ENCODE results near the gene F2RL2. TPM values are rescaled to one million over a fixed set of nuclear protein-coding genes. Genes with fewer than 3 reads are reported as not detected.
A peak's percentile ranks its signal among the peaks of the same experiment; 100 is the strongest.
"Not testable (repeated sequence)": the region's sequence is repeated elsewhere in the genome, so short reads cannot be mapped to it uniquely, and the experiment has no call there.

F2RL2 gene
- total RNA-seq, 1 donor from 2014 or later: 2.4 TPM

DNA sequence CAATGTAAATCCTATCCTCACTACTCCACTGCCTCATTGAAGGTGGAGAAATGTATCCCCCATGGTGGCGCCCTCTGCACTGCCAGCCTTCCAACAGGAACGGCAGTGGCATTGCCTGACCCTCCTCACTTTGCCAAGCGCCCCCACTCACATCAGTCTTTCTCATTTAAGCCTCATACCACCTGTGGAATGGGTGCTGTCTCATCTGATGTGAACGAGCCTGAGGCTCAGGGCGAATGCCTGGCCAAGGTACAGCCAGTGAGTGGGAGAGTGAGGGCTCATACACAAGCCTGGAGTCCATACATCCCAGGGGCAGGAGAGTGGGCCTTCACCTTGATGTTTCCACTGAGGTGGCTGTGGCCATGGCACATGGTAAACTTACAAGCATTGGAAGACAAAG is 10.3 kb downstream of the F2RL2 start:
- peaks cover 9% of the 10 kb centered on the region for H3K4me1 Mint-ChIP-seq
- TF ChIP-seq, protein P1, sequence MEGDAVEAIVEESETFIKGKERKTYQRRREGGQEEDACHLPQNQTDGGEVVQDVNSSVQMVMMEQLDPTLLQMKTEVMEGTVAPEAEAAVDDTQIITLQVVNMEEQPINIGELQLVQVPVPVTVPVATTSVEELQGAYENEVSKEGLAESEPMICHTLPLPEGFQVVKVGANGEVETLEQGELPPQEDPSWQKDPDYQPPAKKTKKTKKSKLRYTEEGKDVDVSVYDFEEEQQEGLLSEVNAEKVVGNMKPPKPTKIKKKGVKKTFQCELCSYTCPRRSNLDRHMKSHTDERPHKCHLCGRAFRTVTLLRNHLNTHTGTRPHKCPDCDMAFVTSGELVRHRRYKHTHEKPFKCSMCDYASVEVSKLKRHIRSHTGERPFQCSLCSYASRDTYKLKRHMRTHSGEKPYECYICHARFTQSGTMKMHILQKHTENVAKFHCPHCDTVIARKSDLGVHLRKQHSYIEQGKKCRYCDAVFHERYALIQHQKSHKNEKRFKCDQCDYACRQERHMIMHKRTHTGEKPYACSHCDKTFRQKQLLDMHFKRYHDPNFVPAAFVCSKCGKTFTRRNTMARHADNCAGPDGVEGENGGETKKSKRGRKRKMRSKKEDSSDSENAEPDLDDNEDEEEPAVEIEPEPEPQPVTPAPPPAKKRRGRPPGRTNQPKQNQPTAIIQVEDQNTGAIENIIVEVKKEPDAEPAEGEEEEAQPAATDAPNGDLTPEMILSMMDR (IDR thresholded peaks at IDR 0.05; ENCODE audit: unreplicated experiment): no peak
- DNase-seq (ENCODE audit: low spot score in 2 of 2, unreplicated experiment in 2 of 2): no peak
- H3K27me3 Mint-ChIP-seq (ENCODE audit: low read depth): no peaks in the 10 kb centered on the region
- peaks cover 3% of the 10 kb centered on the region for H3K36me3 Mint-ChIP-seq
- H3K27ac Mint-ChIP-seq: no peak overlapping the region
- H3K9me3 Mint-ChIP-seq: no peaks in the 10 kb centered on the region
- H3K4me3 Mint-ChIP-seq: no peak overlapping the region

DNA sequence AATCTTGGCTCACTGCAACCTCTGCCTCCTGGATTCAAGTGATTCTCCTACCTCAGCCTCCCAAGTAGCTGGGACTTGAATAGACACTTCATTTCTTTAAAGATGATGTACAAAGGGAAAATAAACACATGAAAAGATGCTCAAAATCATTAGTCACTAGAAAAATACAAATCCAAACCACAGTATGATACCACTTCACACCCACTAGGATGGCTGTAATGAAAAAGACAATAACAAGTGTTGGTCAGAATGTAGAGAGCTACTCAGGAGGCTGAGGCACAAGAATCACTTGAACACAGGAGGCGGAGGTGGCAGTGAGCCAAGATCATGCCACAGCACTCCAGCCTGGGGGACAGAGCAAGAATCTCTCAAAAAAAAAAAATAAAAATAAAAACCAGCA is 13.0 kb downstream of the F2RL2 start:
- H3K4me3 Mint-ChIP-seq: no peak overlapping the region
- H3K36me3 Mint-ChIP-seq: peaks cover 3% of the 10 kb centered on the region
- no peak for DNase-seq (ENCODE audit: low spot score in 2 of 2, unreplicated experiment in 2 of 2)
- H3K27ac Mint-ChIP-seq: no peak overlapping the region
- TF ChIP-seq, protein P1 (IDR thresholded peaks at IDR 0.05; ENCODE audit: unreplicated experiment): no peak
- peaks cover 31% of the 10 kb centered on the region for H3K4me1 Mint-ChIP-seq
- no peaks in the 10 kb centered on the region for H3K27me3 Mint-ChIP-seq (ENCODE audit: low read depth)
- H3K9me3 Mint-ChIP-seq: no peaks in the 10 kb centered on the region

DNA sequence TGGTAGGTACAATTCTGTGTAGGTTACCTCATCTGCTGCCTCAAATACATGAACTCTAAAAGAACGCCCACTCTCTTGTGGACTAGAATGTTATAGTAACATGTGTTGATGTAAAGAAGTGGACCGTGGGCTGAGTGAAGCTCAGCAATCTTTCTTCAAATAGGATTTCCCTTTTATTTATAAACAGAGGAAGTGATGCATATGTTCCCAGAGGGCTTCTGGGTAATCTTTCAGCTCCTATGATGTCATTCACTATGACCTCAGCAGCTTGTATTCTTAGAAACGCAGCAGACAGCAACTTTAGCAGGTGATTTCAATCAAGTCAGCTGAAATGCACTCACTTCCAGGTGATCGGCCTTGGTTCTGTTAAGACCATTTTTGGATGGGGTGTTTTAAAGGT is 14.4 kb downstream of the F2RL2 start:
- H3K27ac Mint-ChIP-seq: no peak overlapping the region
- H3K36me3 Mint-ChIP-seq: peaks cover 3% of the 10 kb centered on the region
- no peak overlapping the region for H3K4me3 Mint-ChIP-seq
- peaks cover 3% of the 10 kb centered on the region for H3K9me3 Mint-ChIP-seq
- DNase-seq (ENCODE audit: low spot score in 2 of 2, unreplicated experiment in 2 of 2): no peak
- H3K27me3 Mint-ChIP-seq (ENCODE audit: low read depth): no peaks in the 10 kb centered on the region
- H3K4me1 Mint-ChIP-seq: peaks cover 31% of the 10 kb centered on the region
- TF ChIP-seq, protein P1 (IDR thresholded peaks at IDR 0.05; ENCODE audit: unreplicated experiment): no peak

DNA sequence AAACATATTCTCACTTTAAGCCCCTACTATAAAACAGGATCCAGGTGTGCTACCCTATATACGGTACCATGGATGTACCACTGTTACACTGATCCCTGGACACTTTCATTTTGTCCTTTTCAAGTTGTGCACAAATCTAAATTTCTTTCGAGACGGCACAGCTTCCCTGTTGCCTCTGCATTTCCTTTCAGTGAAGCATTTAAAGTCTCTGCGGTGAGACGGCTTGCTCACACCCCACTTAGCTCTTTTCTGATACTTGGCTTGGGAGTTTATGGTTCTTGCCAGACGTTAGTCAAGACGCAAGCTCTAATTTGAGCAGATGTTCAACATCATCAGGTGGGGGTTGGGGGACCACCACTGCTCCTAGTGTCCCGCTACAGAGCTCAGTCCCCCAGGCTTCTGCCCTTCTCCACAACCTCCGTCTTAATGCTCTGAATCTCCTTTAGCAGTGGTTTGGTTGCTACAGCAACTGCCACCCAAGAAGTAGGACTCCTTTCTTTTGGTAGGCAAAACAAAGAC is 15.8 kb downstream of the F2RL2 start:
- Mint-ChIP-seq H3K36me3 (peaks cover 3% of the 10 kb centered on the region), H3K27me3 (ENCODE audit: low read depth) (no peaks in the 10 kb centered on the region), H3K4me3 (no peak overlapping the region), H3K9me3 (peaks cover 3% of the 10 kb centered on the region), H3K4me1 (peaks cover 31% of the 10 kb centered on the region), H3K27ac (peak overlapping the region; percentile 67)
- TF ChIP-seq, protein P1 (IDR thresholded peaks at IDR 0.05; ENCODE audit: unreplicated experiment): no peak
- DNase-seq (ENCODE audit: low spot score in 2 of 2, unreplicated experiment in 2 of 2): no peak

DNA sequence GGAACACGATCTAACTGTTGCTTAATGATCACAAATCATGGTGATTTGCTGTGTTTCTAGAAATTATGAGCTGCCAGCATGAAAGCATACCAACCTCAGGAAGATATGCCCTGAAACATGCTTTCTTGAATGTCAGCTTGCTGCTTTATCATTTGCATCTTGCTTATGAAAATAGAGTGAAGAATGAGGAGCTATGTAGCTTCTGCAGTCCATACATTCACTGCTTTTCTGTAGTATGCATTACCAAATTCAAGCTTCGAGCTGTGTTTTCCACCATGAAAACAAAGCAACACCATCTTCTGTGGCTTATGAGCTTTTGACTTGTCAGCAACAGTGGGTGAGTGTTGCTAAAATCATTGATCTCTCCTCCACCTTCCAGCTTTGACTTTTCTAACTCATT is 16.5 kb downstream of the F2RL2 start:
- TF ChIP-seq, protein P1 (IDR thresholded peaks at IDR 0.05; ENCODE audit: unreplicated experiment): no peak
- Mint-ChIP-seq H3K4me1 (peaks cover 31% of the 10 kb centered on the region), H3K27ac (peak overlapping the region; percentile 67), H3K4me3 (no peak overlapping the region), H3K36me3 (peaks cover 3% of the 10 kb centered on the region), H3K9me3 (peaks cover 3% of the 10 kb centered on the region), H3K27me3 (ENCODE audit: low read depth) (no peaks in the 10 kb centered on the region)
- no peak for DNase-seq (ENCODE audit: low spot score in 2 of 2, unreplicated experiment in 2 of 2)

DNA sequence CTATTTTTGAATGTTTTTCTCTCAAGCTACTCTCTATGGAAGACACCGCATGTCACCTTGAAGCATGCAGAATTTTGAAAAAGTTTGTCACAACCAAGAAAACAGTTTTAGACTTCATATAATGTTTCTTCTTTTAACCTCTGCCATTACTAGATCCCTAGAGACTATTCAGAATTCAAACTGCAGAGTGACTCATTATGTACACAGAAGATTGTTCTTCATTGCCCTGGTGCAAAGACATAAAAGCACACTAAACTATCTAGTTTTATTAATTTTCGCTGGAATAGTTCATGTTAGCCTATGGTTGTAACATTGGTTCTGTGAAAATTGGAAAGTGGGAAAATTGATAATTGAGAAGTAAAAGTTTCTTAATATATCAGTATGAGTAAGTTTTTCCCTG is 18.4 kb downstream of the F2RL2 start:
- Mint-ChIP-seq H3K4me3 (no peak overlapping the region), H3K27me3 (ENCODE audit: low read depth) (no peaks in the 10 kb centered on the region), H3K9me3 (peaks cover 3% of the 10 kb centered on the region), H3K36me3 (no peaks in the 10 kb centered on the region), H3K4me1 (peaks cover 31% of the 10 kb centered on the region), H3K27ac (no peak overlapping the region)
- TF ChIP-seq, protein P1 (IDR thresholded peaks at IDR 0.05; ENCODE audit: unreplicated experiment): no peak
- no peak for DNase-seq (ENCODE audit: low spot score in 2 of 2, unreplicated experiment in 2 of 2)

DNA sequence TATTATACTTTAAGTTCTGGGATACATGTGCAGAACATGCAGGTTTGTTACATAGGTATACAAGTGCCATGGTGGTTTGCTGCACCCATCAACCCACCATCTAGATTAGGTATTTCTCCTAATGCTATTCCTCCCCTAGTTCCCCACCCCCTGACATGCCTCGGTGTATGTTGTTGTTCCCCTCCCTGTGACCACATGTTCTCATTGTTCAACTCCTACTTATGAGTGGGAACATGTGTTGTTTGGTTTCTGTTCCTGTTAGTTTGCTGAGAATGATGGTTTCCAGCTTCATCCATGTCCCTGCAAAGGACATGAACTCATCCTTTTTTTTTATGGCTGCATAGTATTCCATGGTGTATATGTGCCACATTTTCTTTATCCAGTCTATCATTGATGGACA is 19.2 kb downstream of the F2RL2 start:
- H3K4me3 Mint-ChIP-seq; H3K27ac Mint-ChIP-seq; DNase-seq (ENCODE audit: low spot score in 2 of 2, unreplicated experiment in 2 of 2); H3K9me3 Mint-ChIP-seq; H3K27me3 Mint-ChIP-seq (ENCODE audit: low read depth); H3K36me3 Mint-ChIP-seq: not testable (repeated sequence)
- H3K4me1 Mint-ChIP-seq: peaks cover 31% of the 10 kb centered on the region

Measured in mesothelial cell of epicardium (in vitro differentiated cells).